Cardiac fibroblast (primary cell): ENCODE measurements around the gene JPH2.

Experiments
- DNase-seq, 2 donors: peaks; one replicate each; pipeline versions ENCODE4 v3.0.0 to v3.0.0-alpha.2; 2010; ENCODE audit warnings: low read depth in 2 of 2
- H3K4me3 ChIP-seq, 2 donors: replicated peaks in 1 of 2; 1 replicate in 1 of 2; 2 replicates in 1 of 2; pipeline ENCODE4 v1.5.1; 2011; ENCODE audit warnings: low read depth in 2 of 2, low read length in 2 of 2, mild to moderate bottlenecking in 2 of 2, moderate library complexity in 1 of 2
- CTCF ChIP-seq: IDR thresholded peaks from one replicate; pipeline ENCODE4 v1.5.1; 2011; ENCODE audit warnings: low read depth, mild to moderate bottlenecking, low read length, inconsistent platforms

JPH2 gene

GRCh38 chr20:44207126-44207723, 20.2 kb upstream of the JPH2 start:
- DNase-seq: peak in 1 of 2 donors; percentile 34
- TF ChIP-seq CTCF: no peak
- no peak overlapping the region for H3K4me3 ChIP-seq

GRCh38 chr20:44206132-44206531, 19.1 kb upstream of the JPH2 start:
- no peak for DNase-seq
- H3K4me3 ChIP-seq: no peak overlapping the region
- no peak for TF ChIP-seq CTCF

- no peak for DNase-seq
- no peak for TF ChIP-seq CTCF
- H3K4me3 ChIP-seq: no peak overlapping the region
Measured at GRCh38 chr20:44204832-44205215, 17.8 kb upstream of the JPH2 start.

GRCh38 chr20:44204156-44204831, 17.3 kb upstream of the JPH2 start:
- DNase-seq: peak; percentile 91 to 95
- no peak overlapping the region for H3K4me3 ChIP-seq
- no peak for TF ChIP-seq CTCF

- TF ChIP-seq CTCF: no peak
- DNase-seq: peak in 1 of 2 donors; percentile 15
- no peak overlapping the region for H3K4me3 ChIP-seq
Measured at GRCh38 chr20:44203161-44203560, 16.2 kb upstream of the JPH2 start.

- TF ChIP-seq CTCF: no peak
- H3K4me3 ChIP-seq: no peak overlapping the region
- DNase-seq: no peak
Measured at GRCh38 chr20:44200983-44201382, 14.0 kb upstream of the JPH2 start.
